NCI-H69 (cell line): ENCODE results near the gene FAM76A.
"Not testable (repeated sequence)": the region's sequence is repeated elsewhere in the genome, so short reads cannot be mapped to it uniquely, and the experiment has no call there.

Source experiments
- DNase-seq: peaks from one replicate; lab custom pipeline; 2025; lab: John Stamatoyannopoulos, UW

Gene FAM76A

GRCh38 chr1:27725374-27726172 lies at the start of gene FAM76A:
FAM76A (plus strand) TSS chr1:27725961; CDS start chr1:27726081, 120 bp downstream.
- DNase-seq: peak; percentile 98

DNA sequence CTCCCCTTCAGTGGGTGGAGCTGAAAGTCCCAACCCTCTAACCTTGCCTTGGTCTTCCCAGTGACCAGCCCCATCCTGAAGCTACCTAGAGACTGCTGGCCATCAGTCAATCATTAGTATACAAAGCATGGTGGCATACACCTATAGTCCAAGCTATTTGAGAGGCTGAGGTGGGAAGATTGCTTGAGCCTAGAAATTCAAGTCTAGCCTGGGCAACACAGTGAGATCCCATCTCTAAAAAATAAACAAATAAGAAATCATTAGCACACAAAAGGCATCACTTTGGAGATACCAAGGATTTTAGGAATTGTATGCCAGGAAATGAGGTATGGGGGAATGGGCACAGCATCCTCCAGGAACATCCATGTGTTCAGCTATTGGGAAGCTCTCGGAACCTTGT lies 49.4 kb upstream of the FAM76A start:
- DNase-seq: no peak

DNA sequence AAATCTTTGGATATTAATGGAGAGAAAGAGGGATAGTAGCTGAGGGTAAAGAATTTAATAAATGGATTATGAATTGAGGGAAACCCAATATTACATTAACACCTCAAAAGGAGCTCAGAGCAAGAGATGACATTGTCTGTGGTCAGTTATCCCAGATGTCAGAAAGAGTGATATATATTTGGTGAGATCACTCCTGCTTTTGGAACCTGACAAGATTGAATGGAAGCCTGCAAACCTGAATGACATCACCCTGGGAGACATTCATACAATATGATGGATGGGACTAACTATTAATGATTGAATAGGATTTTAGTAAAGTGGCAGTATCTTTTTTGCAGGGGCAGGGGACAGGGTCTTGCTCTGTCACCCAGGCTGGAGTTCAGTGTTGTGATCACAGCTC lies 47.0 kb upstream of the FAM76A start:
- no peak for DNase-seq

- not testable (repeated sequence) for DNase-seq
These were observed 45.5 kb upstream of the FAM76A start for GRCh38 chr1:27680225-27680791.

- not testable (repeated sequence) for DNase-seq
These were observed 44.2 kb upstream of the FAM76A start for GRCh38 chr1:27681580-27681979.

DNA sequence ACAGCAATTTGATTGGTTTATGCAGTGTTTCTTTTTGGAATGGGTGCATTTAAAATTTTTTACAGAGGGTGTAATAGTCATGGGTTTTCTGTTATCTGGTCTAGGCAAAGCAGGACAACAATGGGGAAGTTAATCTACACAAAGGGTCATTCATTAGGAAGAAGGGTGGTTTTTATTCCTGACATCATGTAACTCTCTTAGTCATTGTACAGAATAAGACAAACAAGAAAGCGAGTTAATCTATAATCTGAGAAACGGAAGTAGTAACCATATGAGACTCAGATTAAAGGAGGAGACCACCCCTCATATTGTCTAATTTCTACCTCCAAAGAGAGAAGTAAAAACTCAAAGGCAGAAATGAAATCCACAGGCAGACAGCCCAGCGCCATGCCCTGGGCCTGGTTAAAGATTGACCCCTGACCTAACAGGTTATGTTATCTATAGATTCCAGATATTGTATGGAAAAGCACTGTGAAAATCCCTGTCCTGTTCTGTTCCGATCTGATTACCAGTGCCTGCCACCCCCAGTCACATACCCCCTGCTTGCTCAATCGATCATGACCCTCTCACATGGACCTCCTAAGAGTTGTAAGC lies 43.3 kb upstream of the FAM76A start:
- DNase-seq: no peak

DNA sequence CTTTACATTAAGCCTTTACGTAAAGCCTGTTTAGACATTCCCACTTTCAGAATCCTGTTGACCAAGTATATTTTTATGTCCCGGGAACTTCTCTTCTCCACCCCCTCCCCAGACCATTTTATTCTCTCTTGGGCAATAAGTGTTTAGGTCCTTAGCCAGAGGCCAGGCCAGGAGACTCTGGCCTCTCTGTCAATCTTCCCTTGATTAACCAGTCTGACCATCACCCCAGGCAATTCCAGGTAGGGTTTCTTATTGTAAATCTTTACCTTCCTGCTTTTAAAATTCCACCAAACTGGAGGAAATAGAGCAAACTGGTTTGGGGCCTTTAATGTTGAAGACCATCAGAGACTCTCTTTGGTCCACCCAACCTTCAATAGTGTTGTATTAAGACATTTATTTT lies 41.6 kb upstream of the FAM76A start:
- DNase-seq: no peak

GRCh38 chr1:27686223-27686990 lies 39.4 kb upstream of the FAM76A start:
- DNase-seq: peak; percentile 93

DNA sequence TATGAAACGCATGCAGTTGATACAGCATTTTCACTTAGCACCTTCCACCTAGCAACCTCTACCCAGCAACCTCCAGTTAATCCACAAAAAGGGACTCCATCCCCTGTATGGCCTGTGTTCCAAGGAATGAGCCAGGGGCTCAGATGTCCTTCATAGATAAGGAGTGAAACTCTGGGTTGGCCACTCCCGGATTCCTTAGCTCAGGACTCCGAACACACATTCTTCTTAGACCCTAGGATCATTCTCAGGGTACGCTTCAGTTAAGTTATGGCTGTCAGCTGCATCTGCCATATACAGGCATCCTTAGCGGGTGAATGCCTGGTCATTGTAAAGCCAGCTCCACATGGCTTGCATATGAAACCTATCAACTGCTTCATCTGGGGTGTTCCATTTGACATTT lies 37.9 kb upstream of the FAM76A start:
- no peak for DNase-seq

DNA sequence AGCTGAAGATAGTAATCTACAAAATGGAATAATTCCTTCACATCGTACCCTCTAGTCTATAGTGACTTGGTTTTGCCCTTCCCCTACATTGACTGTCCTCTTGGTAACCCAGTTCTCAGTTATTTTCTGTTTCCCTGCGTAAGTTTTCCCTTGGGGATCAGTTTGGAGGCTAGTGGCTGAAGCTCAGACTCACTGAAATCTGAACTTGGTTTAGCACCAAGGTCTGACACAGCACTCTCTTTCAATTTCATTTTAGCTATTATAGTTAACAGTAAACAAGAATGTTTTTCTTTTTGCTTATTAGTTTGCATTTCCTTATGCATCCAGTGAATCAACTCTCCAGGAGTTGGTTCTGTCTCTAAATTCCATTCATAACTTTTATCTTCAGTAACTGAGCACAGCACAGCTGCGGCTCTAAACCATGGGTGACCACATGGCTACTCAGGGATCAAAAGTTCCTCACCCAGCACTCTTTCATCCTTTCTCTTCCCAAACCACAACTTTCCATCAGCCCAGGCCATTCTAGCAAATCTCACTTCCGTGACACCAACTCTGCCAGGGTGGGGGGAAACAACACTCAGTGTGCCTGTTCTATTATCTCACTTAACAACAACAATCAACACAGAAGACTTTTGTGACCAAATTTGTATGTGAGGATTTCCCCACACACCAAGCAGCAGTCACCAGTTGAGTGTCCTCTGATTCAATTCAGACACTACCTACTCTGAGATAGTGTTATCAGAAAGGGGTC lies 36.2 kb upstream of the FAM76A start:
- no peak for DNase-seq

DNA sequence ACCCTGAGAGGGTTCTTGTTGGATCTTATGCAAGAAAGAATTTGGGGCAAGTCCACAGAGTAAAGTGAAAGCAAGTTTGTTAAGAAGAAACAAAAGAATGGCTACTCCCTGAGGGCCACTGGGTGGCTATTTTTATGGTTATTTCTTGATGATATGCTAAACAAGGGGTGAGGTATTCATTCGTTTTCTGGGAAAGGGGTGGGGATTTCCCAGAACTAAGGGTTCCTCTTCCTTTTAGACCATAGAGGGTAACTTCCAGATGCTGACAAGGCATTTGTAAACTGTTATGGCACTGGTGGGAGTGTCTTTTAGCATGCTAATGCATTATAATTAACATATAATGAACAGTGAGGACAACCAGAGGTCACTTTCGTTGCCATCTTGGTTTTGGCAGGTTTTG lies 35.6 kb upstream of the FAM76A start:
- no peak for DNase-seq

GRCh38 chr1:27696835-27697234 lies 28.9 kb upstream of the FAM76A start:
- not testable (repeated sequence) for DNase-seq

DNA sequence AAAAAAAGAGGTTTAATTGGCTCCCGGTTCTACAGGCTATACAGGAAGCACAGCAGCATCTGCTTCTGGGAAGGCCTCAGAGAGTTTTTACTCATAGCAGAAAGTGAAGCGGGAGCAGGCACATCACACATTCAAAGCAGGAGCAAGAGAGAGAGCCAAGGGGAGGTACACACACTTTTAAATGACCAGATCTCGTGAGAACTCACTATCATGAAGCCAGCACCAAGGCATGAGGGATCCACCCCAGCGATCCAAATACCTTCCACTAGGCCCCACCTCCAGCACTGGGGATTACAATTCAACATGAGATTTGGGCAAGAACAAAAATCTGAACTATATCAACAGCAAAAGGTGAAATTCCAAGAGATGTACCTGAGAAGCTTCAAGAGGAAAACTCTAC lies 20.8 kb upstream of the FAM76A start:
- no peak for DNase-seq

DNA sequence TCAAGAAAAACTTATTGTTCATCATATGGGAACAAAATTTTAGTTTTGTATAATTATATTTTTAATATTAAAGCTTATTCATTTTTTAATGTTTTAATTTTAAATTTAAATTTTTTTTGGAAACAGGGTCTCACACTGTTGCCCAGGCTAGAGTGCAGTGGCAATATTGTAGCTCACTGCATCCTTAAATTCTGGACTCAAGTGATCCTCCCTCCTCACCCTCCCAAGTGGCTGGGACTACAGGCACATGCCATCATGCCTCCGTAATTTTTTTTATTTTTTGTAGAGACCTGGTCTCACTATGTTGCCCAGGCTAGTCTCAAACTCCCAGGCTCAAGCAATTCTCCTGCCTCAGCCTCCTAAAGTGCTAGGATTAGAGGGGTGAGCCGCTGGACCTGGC lies 20.2 kb upstream of the FAM76A start:
- no peak for DNase-seq

DNA sequence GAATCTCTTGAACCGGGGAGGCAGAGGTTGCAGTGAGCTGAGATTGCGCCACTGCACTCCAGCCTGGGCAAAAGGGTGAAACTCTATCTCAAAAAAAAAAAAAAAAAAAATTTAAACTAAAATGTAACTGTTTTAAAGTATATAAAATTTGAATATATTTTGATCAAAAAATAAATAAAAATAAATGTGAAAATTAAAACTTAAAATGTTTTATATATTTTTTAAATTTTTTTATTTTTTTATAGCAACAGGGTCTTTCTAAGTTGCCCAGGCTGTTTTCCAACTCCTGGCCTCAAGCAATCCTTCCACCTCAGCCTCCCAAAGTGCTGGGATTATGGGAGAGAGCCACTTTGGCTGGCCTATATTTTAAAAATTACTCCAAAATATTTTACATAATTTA lies 15.2 kb upstream of the FAM76A start:
- no peak for DNase-seq

GRCh38 chr1:27713139-27713725 lies 12.5 kb upstream of the FAM76A start:
- DNase-seq: peak; percentile 55

DNA sequence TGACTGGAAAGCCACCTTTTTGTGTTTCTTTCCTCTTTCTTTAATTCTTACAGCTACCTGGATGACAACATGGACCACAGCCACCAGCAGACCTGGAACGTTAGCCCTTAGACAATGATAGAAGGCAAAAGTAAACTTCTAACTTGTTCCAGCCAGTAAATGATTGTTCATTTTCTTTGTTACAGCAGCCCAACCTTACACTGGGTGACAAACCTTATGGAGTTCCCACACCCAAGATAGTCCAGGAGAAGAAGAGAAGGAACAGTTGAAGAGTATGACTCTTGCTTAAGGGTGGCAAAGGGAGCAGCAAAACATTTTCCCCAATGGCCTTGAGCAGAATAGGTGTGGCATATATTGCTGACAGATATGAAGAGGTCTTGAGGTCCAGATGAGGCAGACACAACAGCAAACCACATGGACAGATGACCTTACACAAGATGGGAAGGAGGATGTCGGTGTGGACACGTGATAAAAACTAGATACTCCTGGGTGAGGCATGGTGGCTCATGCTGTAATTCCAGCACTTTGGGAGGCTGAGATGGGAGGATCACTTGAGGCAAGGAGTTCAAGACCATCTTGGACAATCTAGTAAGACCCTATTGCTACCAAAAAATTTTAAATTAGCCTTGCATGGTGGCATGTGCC lies 11.8 kb upstream of the FAM76A start:
- DNase-seq: no peak

GRCh38 chr1:27716262-27716895 lies 9.4 kb upstream of the FAM76A start:
- no peak for DNase-seq

DNA sequence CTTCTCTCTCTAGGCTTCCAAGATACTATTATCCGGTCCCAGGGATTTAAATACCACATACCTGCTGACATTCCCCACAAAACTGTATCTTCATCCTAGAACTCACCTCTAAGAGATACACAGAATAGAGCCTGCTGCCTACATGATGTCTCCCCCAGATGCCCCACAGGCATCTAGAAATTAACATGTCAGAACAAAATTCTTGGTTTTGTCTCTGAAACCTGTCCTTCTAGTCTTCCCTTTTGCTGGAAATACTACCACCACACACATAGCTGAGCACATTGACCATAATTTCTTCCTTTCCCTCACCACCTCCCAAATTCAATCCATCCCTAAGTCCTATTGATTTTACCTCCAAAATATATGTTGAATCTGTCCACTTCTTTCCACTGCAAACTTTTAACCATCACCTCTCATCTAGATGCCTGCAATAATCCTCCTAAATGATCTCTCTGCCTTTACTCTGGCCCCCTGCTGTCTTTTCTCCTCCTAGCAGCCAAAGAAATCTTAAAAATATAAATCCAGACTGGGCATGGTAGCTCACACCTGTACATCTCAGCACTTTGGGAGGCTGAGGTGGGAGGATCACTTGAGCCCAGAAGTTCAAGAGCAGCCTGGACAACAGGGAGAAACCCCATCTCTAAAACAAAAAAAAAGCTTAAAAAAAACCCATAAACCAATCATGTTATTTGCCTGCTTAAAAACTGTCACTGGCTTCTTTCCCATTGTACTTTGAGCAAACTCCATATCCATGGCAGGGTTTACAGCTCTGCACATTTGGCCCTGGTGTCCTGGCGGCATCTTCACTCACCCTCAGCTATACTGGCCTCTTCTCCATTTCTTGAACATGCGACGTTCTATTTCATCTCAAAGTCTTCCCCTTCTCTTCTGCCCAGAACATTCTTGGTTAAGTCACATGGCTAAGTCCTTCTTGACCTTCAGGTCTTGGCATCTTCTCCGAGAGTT lies 6.2 kb upstream of the FAM76A start:
- DNase-seq: no peak
